GM23338 (cell line): ENCODE results near the gene SMOC2.

Experiments used
- CREB1 ChIP-seq: fragments of 250-450 bp; sonication (Bioruptor Pico); IDR thresholded peaks from 2 replicates; pipeline ENCODE4 v1.5.0; 2020; ENCODE audit warnings: low read depth, mild to moderate bottlenecking, moderate library complexity
- CTCF ChIP-seq, 2 experiments: fragments of 200-600 bp in 1 of 2; sonication (generic) in 1 of 2; conservative IDR thresholded peaks; 2 replicates each; pipeline versions ENCODE4 v1.5.1 to v1.6.1; 2016 to 2017; ENCODE audit warnings: antibody characterized with exemption in 2 of 2, low read depth in 2 of 2, mild to moderate bottlenecking in 2 of 2, moderate library complexity in 1 of 2
- EZH2 ChIP-seq: fragments of 200-600 bp; sonication (generic); IDR thresholded peaks from one replicate; pipeline ENCODE4 v1.8.0; 2017; ENCODE audit warnings: antibody characterized with exemption, mild to moderate bottlenecking, low read depth; ENCODE audit not compliant: unreplicated experiment
- POLR2AphosphoS5 ChIP-seq: IDR thresholded peaks from 2 replicates; pipeline ENCODE4 v1.6.1; 2016; ENCODE audit warnings: antibody characterized with exemption, low read depth
- REST ChIP-seq: IDR thresholded peaks from one replicate; pipeline ENCODE4 v1.6.1; 2018; ENCODE audit warnings: antibody characterized with exemption; ENCODE audit not compliant: unreplicated experiment

GRCh38 chr6:168609026-168609685 lies 168.2 kb downstream of the SMOC2 start:
- TF ChIP-seq CTCF (conservative IDR thresholded peaks at IDR 0.05; ENCODE audit: low read depth in 2 of 2) (no peak), POLR2AphosphoS5 (no peak), REST (no peak), CREB1 (CRISPR knock-in tag) (no peak), EZH2 (no peak)
